GM12891 (cell line): ENCODE results near the gene AGXT.

Experiments used
- POLR2A ChIP-seq: IDR thresholded peaks from 2 replicates; pipeline ENCODE4 v1.6.1; 2011; ENCODE audit warnings: low read depth, low read length, control low read depth
- POLR2AphosphoS5 ChIP-seq: IDR thresholded peaks from 2 replicates; pipeline ENCODE4 v1.6.1; 2011; ENCODE audit warnings: low read depth, low read length, control low read depth
- SPI1 ChIP-seq: IDR thresholded peaks from 2 replicates; pipeline ENCODE4 v1.6.1; 2011; ENCODE audit warnings: low read depth, low read length, control low read depth
- TAF1 ChIP-seq: IDR thresholded peaks from 2 replicates; pipeline ENCODE4 v1.6.1; 2011; ENCODE audit warnings: low read depth, low read length, control low read depth

- no peak for TF ChIP-seq POLR2A
- TF ChIP-seq POLR2AphosphoS5 = no peak
- no peak for TF ChIP-seq SPI1
- TF ChIP-seq TAF1 = no peak
These were observed 34.1 kb upstream of the AGXT start for GRCh38 chr2:240834377-240834975.
